ENCODE measurements around the gene ZNF615.

Gene ZNF615

GRCh38 chr19:52010674-52011073 lies 2.7 kb upstream of the ZNF615 start:
- ChIA-PET POLR2A (no interaction called here), CTCF (no interaction called here)
- peaks cover 0 to 12% (median 2%) of the 10 kb centered on the region in 4 experiments for H3K4me1 ChIP-seq (ENCODE audit: control extremely low read depth in 1 of 4, control insufficient read depth in 4 of 4, insufficient read depth in 4 of 4, low read length in 3 of 4)
- H3K9me3 ChIP-seq (ENCODE audit: control extremely low read depth in 1 of 5, control insufficient read depth in 4 of 5, insufficient read depth in 2 of 5, low read depth in 1 of 5, low read length in 4 of 5): peaks cover 3 to 50% (median 31%) of the 10 kb centered on the region in 5 experiments
- H3K27ac ChIP-seq (ENCODE audit: insufficient read depth in 1 of 2, low read depth in 1 of 2, low read length in 2 of 2, poor library complexity in 1 of 2, severe bottlenecking in 2 of 2): no peak overlapping the region
- peaks cover 7 to 29% (median 17%) of the 10 kb centered on the region in 4 experiments for H3K36me3 ChIP-seq (ENCODE audit: control insufficient read depth in 4 of 4, insufficient read depth in 4 of 4, low read length in 3 of 4)
- no peaks in the 10 kb centered on the region for H3K27me3 ChIP-seq (replicated peaks in 2 of 5; ENCODE audit: control insufficient read depth in 4 of 5, insufficient read depth in 5 of 5, low read length in 4 of 5)
- no peak overlapping the region for H3K4me3 ChIP-seq (ENCODE audit: control insufficient read depth in 1 of 7, extremely low read depth in 1 of 7, insufficient read depth in 4 of 7, low read depth in 2 of 7, low read length in 6 of 7)
- 100% methylated on average over 1 of the region's 1 CpG for WGBS (ENCODE audit: insufficient coverage)
- no peak for DNase-seq

GRCh38 chr19:52007451-52007805 lies 583 bp downstream of the ZNF615 start:
- H3K27me3 ChIP-seq (replicated peaks in 2 of 5; ENCODE audit: control insufficient read depth in 4 of 5, insufficient read depth in 5 of 5, low read length in 4 of 5): no peaks in the 10 kb centered on the region
- peaks cover 8 to 29% (median 10%) of the 10 kb centered on the region in 4 experiments for H3K36me3 ChIP-seq (ENCODE audit: control insufficient read depth in 4 of 4, insufficient read depth in 4 of 4, low read length in 3 of 4)
- POLR2A ChIA-PET: interaction anchor here (1.3 to 1.5 kb wide), 2 partner anchors 14 to 41 kb away, joined by 3 to 5 read pairs; partner anchors contain the start of gene ZNF432
- 25% methylated on average over 8 of the region's 9 CpGs for WGBS (ENCODE audit: insufficient coverage)
- H3K4me3 ChIP-seq (ENCODE audit: control insufficient read depth in 1 of 7, extremely low read depth in 1 of 7, insufficient read depth in 4 of 7, low read depth in 2 of 7, low read length in 6 of 7): peak overlapping the region; percentile 66 to 98 (median 92)
- DNase-seq: no peak
- H3K9me3 ChIP-seq (ENCODE audit: control extremely low read depth in 1 of 5, control insufficient read depth in 4 of 5, insufficient read depth in 2 of 5, low read depth in 1 of 5, low read length in 4 of 5): peaks cover 9 to 46% (median 29%) of the 10 kb centered on the region in 5 experiments
- CTCF ChIA-PET: no interaction called here
- peak overlapping the region; percentile 92 to 94 for H3K27ac ChIP-seq (ENCODE audit: insufficient read depth in 1 of 2, low read depth in 1 of 2, low read length in 2 of 2, poor library complexity in 1 of 2, severe bottlenecking in 2 of 2)
- H3K4me1 ChIP-seq (ENCODE audit: control extremely low read depth in 1 of 4, control insufficient read depth in 4 of 4, insufficient read depth in 4 of 4, low read length in 3 of 4): peaks cover 0 to 12% (median 2%) of the 10 kb centered on the region in 4 experiments

- POLR2A ChIA-PET: no interaction called here
- H3K36me3 ChIP-seq (ENCODE audit: control insufficient read depth in 4 of 4, insufficient read depth in 4 of 4, low read length in 3 of 4): peaks cover 33 to 66% (median 47%) of the 10 kb centered on the region in 4 experiments
Observed at GRCh38 chr19:51994048-51994644, 13.9 kb downstream of the ZNF615 start.

GRCh38 chr19:51993422-51993821 lies 14.6 kb downstream of the ZNF615 start:
- CTCF ChIA-PET: no interaction called here
- no peaks in the 10 kb centered on the region for H3K4me1 ChIP-seq (ENCODE audit: control extremely low read depth in 1 of 4, control insufficient read depth in 4 of 4, insufficient read depth in 4 of 4, low read length in 3 of 4)
- H3K9me3 ChIP-seq (ENCODE audit: control extremely low read depth in 1 of 5, control insufficient read depth in 4 of 5, insufficient read depth in 2 of 5, low read depth in 1 of 5, low read length in 4 of 5): peaks cover 35 to 88% (median 60%) of the 10 kb centered on the region in 5 experiments
- 94% methylated on average over 6 of the region's 10 CpGs for WGBS (ENCODE audit: insufficient coverage)
- no peaks in the 10 kb centered on the region for H3K27me3 ChIP-seq (replicated peaks in 2 of 5; ENCODE audit: control insufficient read depth in 4 of 5, insufficient read depth in 5 of 5, low read length in 4 of 5)
- no peak overlapping the region for H3K4me3 ChIP-seq (ENCODE audit: control insufficient read depth in 1 of 7, extremely low read depth in 1 of 7, insufficient read depth in 4 of 7, low read depth in 2 of 7, low read length in 6 of 7)
- peaks cover 32 to 59% (median 43%) of the 10 kb centered on the region in 4 experiments for H3K36me3 ChIP-seq (ENCODE audit: control insufficient read depth in 4 of 4, insufficient read depth in 4 of 4, low read length in 3 of 4)
- no peak for DNase-seq
- H3K27ac ChIP-seq (ENCODE audit: insufficient read depth in 1 of 2, low read depth in 1 of 2, low read length in 2 of 2, poor library complexity in 1 of 2, severe bottlenecking in 2 of 2): no peak overlapping the region
- POLR2A ChIA-PET: interaction anchor here (0.5 kb wide), 1 partner anchor 20 kb away, joined by 3 read pairs; no protein-coding TSS in a partner anchor

More at GRCh38 chr19:51994048-51994644, 13.9 kb downstream of the ZNF615 start:
- DNase-seq: no peak
- CTCF ChIA-PET: interaction anchor here (0.6 kb wide), 1 partner anchor 26 kb away, joined by 3 read pairs; no protein-coding TSS in a partner anchor
- no CpG with 5 or more reads among the region's 2 CpGs for WGBS (ENCODE audit: insufficient coverage)
- Histone ChIP-seq H3K27me3 (replicated peaks in 2 of 5; ENCODE audit: control insufficient read depth in 4 of 5, insufficient read depth in 5 of 5, low read length in 4 of 5) (no peaks in the 10 kb centered on the region), H3K4me1 (ENCODE audit: control extremely low read depth in 1 of 4, control insufficient read depth in 4 of 4, insufficient read depth in 4 of 4, low read length in 3 of 4) (no peaks in the 10 kb centered on the region), H3K4me3 (ENCODE audit: control insufficient read depth in 1 of 7, extremely low read depth in 1 of 7, insufficient read depth in 4 of 7, low read depth in 2 of 7, low read length in 6 of 7) (peak overlapping the region in 1 of 7 experiments; percentile 10), H3K27ac (ENCODE audit: insufficient read depth in 1 of 2, low read depth in 1 of 2, low read length in 2 of 2, poor library complexity in 1 of 2, severe bottlenecking in 2 of 2) (no peak overlapping the region), H3K9me3 (ENCODE audit: control extremely low read depth in 1 of 5, control insufficient read depth in 4 of 5, insufficient read depth in 2 of 5, low read depth in 1 of 5, low read length in 4 of 5) (peaks cover 36 to 88% (median 59%) of the 10 kb centered on the region in 5 experiments)

GRCh38 chr19:51986309-51987291 lies 21.4 kb downstream of the ZNF615 start, which contains the start of gene ZNF350:
TSS of gene ZNF350 (minus strand) at chr19:51986840. CDS start at chr19:51974360, 12,480 bp downstream.
- WGBS (ENCODE audit: insufficient coverage): 2% methylated on average over 28 of the region's 33 CpGs
- H3K27me3 ChIP-seq (replicated peaks in 2 of 5; ENCODE audit: control insufficient read depth in 4 of 5, insufficient read depth in 5 of 5, low read length in 4 of 5): no peaks in the 10 kb centered on the region
- ChIA-PET CTCF (no interaction called here), POLR2A (no interaction called here)
- peaks cover 0 to 8% (median 5%) of the 10 kb centered on the region in 4 experiments for H3K4me1 ChIP-seq (ENCODE audit: control extremely low read depth in 1 of 4, control insufficient read depth in 4 of 4, insufficient read depth in 4 of 4, low read length in 3 of 4)
- H3K9me3 ChIP-seq (ENCODE audit: control extremely low read depth in 1 of 5, control insufficient read depth in 4 of 5, insufficient read depth in 2 of 5, low read depth in 1 of 5, low read length in 4 of 5): peaks cover 8 to 60% (median 24%) of the 10 kb centered on the region in 5 experiments
- peak; percentile 98 to 99 (median 99) for DNase-seq
- peaks cover 0 to 24% (median 4%) of the 10 kb centered on the region in 4 experiments for H3K36me3 ChIP-seq (ENCODE audit: control insufficient read depth in 4 of 4, insufficient read depth in 4 of 4, low read length in 3 of 4)
- H3K27ac ChIP-seq (ENCODE audit: insufficient read depth in 1 of 2, low read depth in 1 of 2, low read length in 2 of 2, poor library complexity in 1 of 2, severe bottlenecking in 2 of 2): peak within 1 kb of the TSS; percentile 94 to 95
- peak within 1 kb of the TSS; percentile 77 to 99 (median 96) for H3K4me3 ChIP-seq (ENCODE audit: control insufficient read depth in 1 of 7, extremely low read depth in 1 of 7, insufficient read depth in 4 of 7, low read depth in 2 of 7, low read length in 6 of 7)

- Histone ChIP-seq H3K4me3 (ENCODE audit: control insufficient read depth in 1 of 7, extremely low read depth in 1 of 7, insufficient read depth in 4 of 7, low read depth in 2 of 7, low read length in 6 of 7) (peak overlapping the region in 1 of 7 experiments; percentile 29), H3K27ac (ENCODE audit: insufficient read depth in 1 of 2, low read depth in 1 of 2, low read length in 2 of 2, poor library complexity in 1 of 2, severe bottlenecking in 2 of 2) (no peak overlapping the region), H3K36me3 (ENCODE audit: control insufficient read depth in 4 of 4, insufficient read depth in 4 of 4, low read length in 3 of 4) (peaks cover 9 to 50% (median 19%) of the 10 kb centered on the region in 4 experiments), H3K27me3 (replicated peaks in 2 of 5; ENCODE audit: control insufficient read depth in 4 of 5, insufficient read depth in 5 of 5, low read length in 4 of 5) (no peaks in the 10 kb centered on the region), H3K9me3 (ENCODE audit: control extremely low read depth in 1 of 5, control insufficient read depth in 4 of 5, insufficient read depth in 2 of 5, low read depth in 1 of 5, low read length in 4 of 5) (peaks cover 11 to 69% (median 37%) of the 10 kb centered on the region in 5 experiments), H3K4me1 (ENCODE audit: control extremely low read depth in 1 of 4, control insufficient read depth in 4 of 4, insufficient read depth in 4 of 4, low read length in 3 of 4) (peaks cover 0 to 8% (median 5%) of the 10 kb centered on the region in 4 experiments)
- ChIA-PET POLR2A (no interaction called here), CTCF (no interaction called here)
- WGBS (ENCODE audit: insufficient coverage): no CpG with 5 or more reads among the region's 4 CpGs
- DNase-seq: no peak
Observed at GRCh38 chr19:51983361-51983760, 24.6 kb downstream of the ZNF615 start.

All from common myeloid progenitor, CD34-positive (primary cell).